Measurements from ENCODE around the gene CNTRL.

Gene CNTRL

DNA sequence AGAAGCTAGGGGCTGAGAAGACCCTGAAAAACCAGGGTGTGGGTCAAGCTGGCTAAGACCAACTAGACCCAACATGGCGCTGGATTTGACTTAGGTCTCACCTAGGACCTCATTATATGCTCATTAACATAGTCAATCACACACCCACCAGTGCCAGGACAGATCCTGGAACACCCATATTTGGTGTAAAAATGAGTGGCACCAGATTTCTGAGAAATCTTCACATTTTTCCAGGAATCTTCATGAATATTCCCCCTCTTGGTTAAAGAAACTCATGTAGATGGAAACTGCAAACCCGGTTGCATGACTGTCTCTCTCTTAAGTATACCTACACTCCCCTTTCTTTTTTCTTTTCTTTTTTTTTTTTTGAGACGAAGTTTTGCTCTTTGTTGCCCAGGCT lies 144.8 kb downstream of the CNTRL start:
- in situ Hi-C loops (cut with MboI; ENCODE audit: low pct_unique_long_range_greater_than_20kb, low sequenced_read_pairs, unreplicated experiment) = no loop called here
- TF ChIP-seq, protein P1, sequence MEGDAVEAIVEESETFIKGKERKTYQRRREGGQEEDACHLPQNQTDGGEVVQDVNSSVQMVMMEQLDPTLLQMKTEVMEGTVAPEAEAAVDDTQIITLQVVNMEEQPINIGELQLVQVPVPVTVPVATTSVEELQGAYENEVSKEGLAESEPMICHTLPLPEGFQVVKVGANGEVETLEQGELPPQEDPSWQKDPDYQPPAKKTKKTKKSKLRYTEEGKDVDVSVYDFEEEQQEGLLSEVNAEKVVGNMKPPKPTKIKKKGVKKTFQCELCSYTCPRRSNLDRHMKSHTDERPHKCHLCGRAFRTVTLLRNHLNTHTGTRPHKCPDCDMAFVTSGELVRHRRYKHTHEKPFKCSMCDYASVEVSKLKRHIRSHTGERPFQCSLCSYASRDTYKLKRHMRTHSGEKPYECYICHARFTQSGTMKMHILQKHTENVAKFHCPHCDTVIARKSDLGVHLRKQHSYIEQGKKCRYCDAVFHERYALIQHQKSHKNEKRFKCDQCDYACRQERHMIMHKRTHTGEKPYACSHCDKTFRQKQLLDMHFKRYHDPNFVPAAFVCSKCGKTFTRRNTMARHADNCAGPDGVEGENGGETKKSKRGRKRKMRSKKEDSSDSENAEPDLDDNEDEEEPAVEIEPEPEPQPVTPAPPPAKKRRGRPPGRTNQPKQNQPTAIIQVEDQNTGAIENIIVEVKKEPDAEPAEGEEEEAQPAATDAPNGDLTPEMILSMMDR (IDR thresholded peaks at IDR 0.05; ENCODE audit: extremely low read depth, insufficient read depth, missing control alignments) = no peak
- no peak for DNase-seq (ENCODE audit: low spot score)

DNA sequence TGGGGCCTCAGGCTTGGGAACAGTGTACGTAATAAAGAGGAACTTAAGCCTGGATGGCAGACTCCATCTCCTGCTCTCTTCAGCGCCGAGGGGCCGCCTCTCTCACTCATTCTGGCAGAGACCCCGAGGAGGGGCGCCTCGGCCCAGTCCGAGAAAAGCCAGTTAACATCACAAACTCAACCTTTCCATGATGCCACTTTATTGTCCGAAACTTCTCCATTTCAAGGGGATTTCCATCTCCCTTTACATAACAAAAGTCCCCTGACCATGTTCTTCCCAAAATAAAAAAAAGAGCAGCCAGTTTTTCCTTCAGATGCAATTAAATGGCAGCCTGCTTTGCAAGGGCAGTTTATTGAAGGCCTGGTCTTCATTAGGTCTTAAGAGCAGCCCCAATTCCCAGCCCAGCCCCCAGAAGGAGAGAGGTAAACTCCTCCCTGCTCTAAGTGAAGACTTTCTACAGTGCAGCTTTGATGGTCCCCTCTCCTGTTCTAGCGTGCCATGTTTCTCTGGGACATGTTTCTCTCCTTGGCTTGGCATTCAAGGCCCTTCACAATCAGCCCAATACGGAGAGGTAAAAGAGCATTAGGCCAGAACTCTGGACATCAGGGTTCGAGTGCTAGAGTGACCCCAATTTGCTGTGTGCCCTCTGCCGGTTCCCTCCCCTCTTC lies 146.4 kb downstream of the CNTRL start:
- in situ Hi-C loops (cut with MboI; ENCODE audit: low pct_unique_long_range_greater_than_20kb, low sequenced_read_pairs, unreplicated experiment) = no loop called here
- TF ChIP-seq, protein P1 (IDR thresholded peaks at IDR 0.05; ENCODE audit: extremely low read depth, insufficient read depth, missing control alignments) = no peak

DNA sequence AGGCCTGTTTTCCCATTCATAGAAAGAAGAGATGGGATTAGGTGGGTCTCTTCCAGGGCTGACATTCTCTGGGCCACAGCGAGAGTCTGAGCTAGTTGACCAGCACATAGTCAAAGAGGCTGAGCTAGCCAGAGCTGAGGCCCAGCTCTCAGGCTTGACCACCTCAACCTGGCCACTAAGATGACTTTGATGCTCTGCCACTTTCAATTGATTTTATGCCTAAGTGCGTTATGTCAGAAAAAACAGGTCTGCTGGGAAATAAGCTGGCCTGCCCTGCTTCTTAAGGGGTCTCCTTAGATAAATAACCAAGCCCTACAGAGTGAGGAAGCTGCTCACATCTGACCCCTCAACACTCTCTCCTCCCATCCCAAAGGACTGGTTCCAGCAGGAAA lies 146.9 kb downstream of the CNTRL start:
- no peak for DNase-seq (ENCODE audit: low spot score)
- in situ Hi-C loops (cut with MboI; ENCODE audit: low pct_unique_long_range_greater_than_20kb, low sequenced_read_pairs, unreplicated experiment) = no loop called here
- TF ChIP-seq, protein P1 (IDR thresholded peaks at IDR 0.05; ENCODE audit: extremely low read depth, insufficient read depth, missing control alignments) = no peak

More for the DNA sequence above, 146.4 kb downstream of the CNTRL start:
- DNase-seq (ENCODE audit: low spot score) = no peak

DNA sequence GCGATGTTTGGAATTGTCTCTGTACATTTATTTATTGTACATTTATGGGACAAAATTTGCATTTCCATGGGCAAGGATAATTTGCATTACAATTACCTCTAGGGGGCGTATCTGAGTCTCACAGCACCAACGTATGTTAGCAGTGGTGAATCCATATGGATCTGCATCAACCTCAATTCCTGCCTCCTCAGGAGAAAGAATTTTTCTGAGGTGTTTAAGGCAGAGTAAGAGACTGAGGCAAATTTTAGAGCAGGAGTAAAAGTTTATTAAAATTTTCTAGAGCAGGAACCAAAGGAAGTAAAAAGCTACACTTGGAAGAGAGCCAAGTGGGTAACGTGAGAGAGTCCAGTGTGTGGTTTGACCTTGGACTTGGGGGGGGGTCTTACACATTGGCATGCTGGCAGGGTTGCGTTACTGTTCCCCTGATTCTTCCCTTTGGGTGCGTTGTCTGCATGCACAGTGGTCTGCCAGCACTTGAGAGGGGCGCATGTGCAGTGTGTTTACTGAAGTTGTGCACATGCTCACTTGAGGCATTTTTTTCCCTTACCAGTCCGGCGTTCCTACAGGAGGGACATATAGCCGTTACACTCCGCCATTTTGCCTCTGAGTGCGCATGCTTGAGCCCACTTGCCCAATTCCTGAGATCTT lies 147.9 kb downstream of the CNTRL start:
- DNase-seq (ENCODE audit: low spot score) = no peak
- TF ChIP-seq, protein P1 (IDR thresholded peaks at IDR 0.05; ENCODE audit: extremely low read depth, insufficient read depth, missing control alignments) = peak; percentile 42
- in situ Hi-C loops (cut with MboI; ENCODE audit: low pct_unique_long_range_greater_than_20kb, low sequenced_read_pairs, unreplicated experiment) = no loop called here

DNA sequence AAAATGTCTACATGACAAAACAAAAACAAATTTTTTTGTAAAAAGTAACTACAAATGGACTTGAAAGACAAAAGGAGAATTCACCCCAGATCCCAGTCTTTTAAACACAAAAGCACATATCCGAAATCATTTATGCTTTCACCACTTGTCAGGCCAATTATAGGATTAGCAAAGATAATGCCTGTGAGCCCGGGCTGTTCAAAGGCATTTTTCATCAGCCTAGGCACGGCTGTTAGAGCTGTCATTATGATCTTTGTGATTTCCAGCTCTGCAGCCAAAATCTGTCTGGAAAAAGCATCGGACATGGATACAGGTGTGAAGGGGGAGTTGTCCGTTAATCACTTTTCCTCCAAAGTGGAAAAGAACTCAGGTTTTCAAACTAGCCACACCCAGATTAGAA lies 150.5 kb downstream of the CNTRL start:
- DNase-seq (ENCODE audit: low spot score) = no peak
- in situ Hi-C loops (cut with MboI; ENCODE audit: low pct_unique_long_range_greater_than_20kb, low sequenced_read_pairs, unreplicated experiment) = no loop called here

GRCh38 chr9:121226175-121226574 lies 151.4 kb downstream of the CNTRL start:
- in situ Hi-C loops (cut with MboI; ENCODE audit: low pct_unique_long_range_greater_than_20kb, low sequenced_read_pairs, unreplicated experiment) = no loop called here
- TF ChIP-seq, protein P1 (IDR thresholded peaks at IDR 0.05; ENCODE audit: extremely low read depth, insufficient read depth, missing control alignments) = no peak
- DNase-seq (ENCODE audit: low spot score) = no peak

More for the DNA sequence above, 150.5 kb downstream of the CNTRL start:
- TF ChIP-seq, protein P1 (IDR thresholded peaks at IDR 0.05; ENCODE audit: extremely low read depth, insufficient read depth, missing control alignments) = no peak
